Astrocyte of the spinal cord (primary cell): Measurements from ENCODE around the gene FBXL4.

ENCODE experiments used
- DNase-seq: peaks from one replicate; pipeline ENCODE4 v3.0.0; 2011; ENCODE audit warnings: low read depth, low spot score
- H3K4me3 ChIP-seq: 2 replicates; pipeline ENCODE4 v1.5.1; 2011; ENCODE audit warnings: low read depth, mild to moderate bottlenecking, low read length, moderate library complexity
- CTCF ChIP-seq: IDR thresholded peaks from 2 replicates; pipeline ENCODE4 v1.5.1; 2012; ENCODE audit warnings: low read depth, mild to moderate bottlenecking, low read length, inconsistent platforms
- in situ Hi-C: cut with HindIII; loops from 2 replicates; pipeline ENCODE4 v1.10.0; 2017; ENCODE audit warnings: low sequenced_read_pairs

Gene FBXL4

GRCh38 chr6:98942263-98942803 lies 5.4 kb downstream of the FBXL4 start:
- no peak overlapping the region for H3K4me3 ChIP-seq
- TF ChIP-seq CTCF = peak; percentile 5
- in situ Hi-C loops = no loop called here
- no peak for DNase-seq

GRCh38 chr6:98941319-98941718 lies 6.4 kb downstream of the FBXL4 start:
- DNase-seq = peak; percentile 19
- TF ChIP-seq CTCF = no peak

GRCh38 chr6:98937351-98937750 lies 10.4 kb downstream of the FBXL4 start:
- in situ Hi-C loops = no loop called here

More at GRCh38 chr6:98941319-98941718, 6.4 kb downstream of the FBXL4 start:
- in situ Hi-C loops = no loop called here
- H3K4me3 ChIP-seq = no peak overlapping the region

GRCh38 chr6:98932381-98932780 lies 15.4 kb downstream of the FBXL4 start:
- no peak overlapping the region for H3K4me3 ChIP-seq
- DNase-seq = no peak
- no peak for TF ChIP-seq CTCF
- in situ Hi-C loops = no loop called here

More at GRCh38 chr6:98937351-98937750, 10.4 kb downstream of the FBXL4 start:
- TF ChIP-seq CTCF = no peak
- no peak for DNase-seq
- H3K4me3 ChIP-seq = no peak overlapping the region

- in situ Hi-C loops = no loop called here
- TF ChIP-seq CTCF = no peak
- no peak overlapping the region for H3K4me3 ChIP-seq
- DNase-seq = no peak
Measured at GRCh38 chr6:98931696-98932095, 16.1 kb downstream of the FBXL4 start.

GRCh38 chr6:98929498-98930060 lies 18.2 kb downstream of the FBXL4 start:
- in situ Hi-C loops = no loop called here
- DNase-seq = peak; percentile 29
- TF ChIP-seq CTCF = no peak
- H3K4me3 ChIP-seq = no peak overlapping the region
